HG02840 (cell line): ENCODE data around the gene GALNT17.
"Not testable (repeated sequence)": the region's sequence is repeated elsewhere in the genome, so short reads cannot be mapped to it uniquely, and the experiment has no call there.

Experiments used
- ATAC-seq: cut with Tn5 transposase; IDR thresholded peaks from one replicate; pipeline ENCODE4 v1.9.1; 2021; ENCODE audit warnings: mild to moderate bottlenecking, moderate library complexity, moderate number of reproducible peaks; ENCODE audit not compliant: unreplicated experiment, low FRiP score

GALNT17 gene

GRCh38 chr7:71538210-71538609 is 406.3 kb downstream of the GALNT17 start:
- ATAC-seq, result no peak

GRCh38 chr7:71539615-71540014 is 407.7 kb downstream of the GALNT17 start:
- ATAC-seq, result no peak

- no peak for ATAC-seq
Measured at GRCh38 chr7:71541707-71542353, 409.9 kb downstream of the GALNT17 start.

GRCh38 chr7:71543396-71543795 is 411.5 kb downstream of the GALNT17 start:
- no peak for ATAC-seq

GRCh38 chr7:71544816-71545215 is 412.9 kb downstream of the GALNT17 start:
- no peak for ATAC-seq

GRCh38 chr7:71547426-71547825 is 415.5 kb downstream of the GALNT17 start:
- ATAC-seq, result no peak

- no peak for ATAC-seq
Measured at GRCh38 chr7:71548746-71549145, 416.8 kb downstream of the GALNT17 start.

- no peak for ATAC-seq
Measured at GRCh38 chr7:71553306-71553705, 421.4 kb downstream of the GALNT17 start.

GRCh38 chr7:71555758-71556157 is 423.8 kb downstream of the GALNT17 start:
- no peak for ATAC-seq

- no peak for ATAC-seq
Measured at GRCh38 chr7:71558806-71559613, 427.1 kb downstream of the GALNT17 start.

- ATAC-seq, result no peak
Measured at GRCh38 chr7:71560354-71560995, 428.5 kb downstream of the GALNT17 start.

- ATAC-seq, result no peak
Measured at GRCh38 chr7:71563276-71563675, 431.3 kb downstream of the GALNT17 start.

- ATAC-seq, result no peak
Measured at GRCh38 chr7:71566376-71566775, 434.4 kb downstream of the GALNT17 start.

GRCh38 chr7:71566991-71567390 is 435.0 kb downstream of the GALNT17 start:
- no peak for ATAC-seq

GRCh38 chr7:71574153-71574860 is 442.4 kb downstream of the GALNT17 start:
- ATAC-seq, result no peak

- no peak for ATAC-seq
Measured at GRCh38 chr7:71580027-71580426, 448.1 kb downstream of the GALNT17 start.

- no peak for ATAC-seq
Measured at GRCh38 chr7:71584256-71584655, 452.3 kb downstream of the GALNT17 start.

GRCh38 chr7:71591876-71592275 is 459.9 kb downstream of the GALNT17 start:
- no peak for ATAC-seq

GRCh38 chr7:71592388-71592787 is 460.4 kb downstream of the GALNT17 start:
- not testable (repeated sequence) for ATAC-seq

- no peak for ATAC-seq
Measured at GRCh38 chr7:71594736-71595135, 462.8 kb downstream of the GALNT17 start.

- no peak for ATAC-seq
Measured at GRCh38 chr7:71595176-71595575, 463.2 kb downstream of the GALNT17 start.
